Fibroblast of mammary gland (primary cell): ENCODE results near the gene SMYD3.

ENCODE experiments used
- DNase-seq: peaks from one replicate; pipeline ENCODE4 v3.0.0-alpha.2; 2010; ENCODE audit warnings: low read depth
- H3K4me3 ChIP-seq: 2 replicates; pipeline ENCODE4 v1.5.1; 2011; ENCODE audit warnings: low read depth, mild to moderate bottlenecking, low read length, moderate library complexity; ENCODE audit not compliant: control insufficient read depth
- CTCF ChIP-seq: conservative IDR thresholded peaks from 2 replicates; pipeline ENCODE4 v1.5.1; 2011; ENCODE audit warnings: low read depth, low read length, inconsistent platforms; ENCODE audit not compliant: control insufficient read depth, insufficient read depth

SMYD3 gene

GRCh38 chr1:245700631-245701030 lies 806.4 kb downstream of the SMYD3 start:
- no peak for TF ChIP-seq CTCF
- H3K4me3 ChIP-seq: no peak overlapping the region
- no peak for DNase-seq
